SK-N-SH (cell line): ENCODE measurements around the gene MBTPS1. TPM values are rescaled to one million over a fixed set of nuclear protein-coding genes. Genes with fewer than 3 reads are reported as not detected.

Experiments
- CTCF ChIA-PET: fragments of 300-600, 350-600 bp; formaldehyde crosslinking; extraction: SDS; loops from one replicate; lab custom pipeline; 2021; lab: Yijun Ruan, JAX
- POLR2A ChIA-PET: fragments of 350-600 bp; sonication (Branson Sonifier 250); formaldehyde crosslinking; extraction: SDS; loops from one replicate; lab custom pipeline; 2020; ENCODE audit warnings: antibody characterized with exemption, inconsistent platforms; lab: Yijun Ruan, JAX
- DNase-seq: peaks from one replicate; pipeline ENCODE4 v3.0.0; 2012
- H2AFZ ChIP-seq: fragments of 200-600 bp; sonication (generic); 2 replicates; pipeline ENCODE4 v1.8.1; 2016; ENCODE audit warnings: antibody characterized with exemption, mild to moderate bottlenecking, low read depth
- H3F3A ChIP-seq: fragments of 200-600 bp; sonication (generic); replicated peaks from 2 replicates; pipeline ENCODE3; 2016; ENCODE audit warnings: antibody characterized with exemption, mild to moderate bottlenecking; ENCODE audit not compliant: insufficient read depth
- H3K27ac ChIP-seq, 2 experiments: fragments of 200-500 bp in 1 of 2; fragments of 200-600 bp in 1 of 2; sonication (Bioruptor generic) in 1 of 2; sonication (generic), shearing (Covaris generic) in 1 of 2; 2 replicates each; pipeline versions ENCODE4 v1.5.1 to v1.6.1; 2014 to 2016; ENCODE audit warnings: low read depth in 2 of 2, inconsistent platforms in 1 of 2, low read length in 1 of 2, mild to moderate bottlenecking in 1 of 2, mixed read lengths in 1 of 2
- H3K27me3 ChIP-seq: fragments of 200-600 bp; sonication (generic), shearing (Covaris generic); 2 replicates; pipeline ENCODE4 v1.6.1; 2016; ENCODE audit warnings: mixed run types; ENCODE audit not compliant: insufficient read depth
- H3K36me3 ChIP-seq, 2 experiments: fragments of 200-500 bp in 1 of 2; fragments of 200-600 bp in 1 of 2; sonication (Bioruptor generic) in 1 of 2; sonication (generic) in 1 of 2; replicated peaks in 1 of 2; 2 replicates each; pipeline versions ENCODE3 to v1.5.1; 2014 to 2016; ENCODE audit warnings: low read length in 1 of 2, mild to moderate bottlenecking in 1 of 2; ENCODE audit not compliant: insufficient read depth in 2 of 2, control insufficient read depth in 1 of 2
- H3K4me1 ChIP-seq, 2 experiments: fragments of 200-500 bp in 1 of 2; fragments of 200-600 bp in 1 of 2; sonication (Bioruptor generic) in 1 of 2; sonication (generic), shearing (Covaris generic) in 1 of 2; 2 replicates each; pipeline versions ENCODE4 v1.5.1 to v1.6.1; 2014 to 2016; ENCODE audit warnings: low read depth in 1 of 2, low read length in 1 of 2, mixed run types in 1 of 2; ENCODE audit not compliant: insufficient read depth in 2 of 2, control insufficient read depth in 1 of 2
- H3K4me2 ChIP-seq: fragments of 200-600 bp; sonication (generic), shearing (Covaris generic); 2 replicates; pipeline ENCODE4 v1.6.1; 2017; ENCODE audit warnings: mixed run types
- H3K4me3 ChIP-seq, 2 experiments: fragments of 200-500 bp in 1 of 2; fragments of 200-600 bp in 1 of 2; sonication (Bioruptor generic) in 1 of 2; sonication (generic), shearing (Covaris generic) in 1 of 2; 2 replicates each; pipeline versions ENCODE4 v1.5.1 to v1.8.1; 2014 to 2016; ENCODE audit warnings: low read depth in 2 of 2, inconsistent platforms in 1 of 2, low read length in 1 of 2, mild to moderate bottlenecking in 1 of 2, mixed read lengths in 1 of 2, moderate library complexity in 1 of 2
- H3K79me2 ChIP-seq: fragments of 200-600 bp; sonication (generic); 2 replicates; pipeline ENCODE4 v1.8.1; 2017; ENCODE audit warnings: mild to moderate bottlenecking; ENCODE audit not compliant: insufficient read depth
- H3K9ac ChIP-seq: fragments of 200-600 bp; sonication (generic); 2 replicates; pipeline ENCODE4 v1.6.1; 2017; ENCODE audit warnings: mixed run types
- H3K9me2 ChIP-seq: fragments of 200-600 bp; sonication (generic); 2 replicates; pipeline ENCODE4 v1.6.1; 2017; ENCODE audit warnings: mixed run types
- H3K9me3 ChIP-seq: fragments of 200-600 bp; sonication (generic); 2 replicates; pipeline ENCODE4 v1.6.1; 2017; ENCODE audit warnings: mixed run types, mild to moderate bottlenecking, moderate library complexity
- H4K20me1 ChIP-seq: fragments of 200-600 bp; sonication (generic); 2 replicates; pipeline ENCODE4 v1.6.1; 2017; ENCODE audit warnings: mild to moderate bottlenecking, mixed run types; ENCODE audit not compliant: insufficient read depth
- EZH2phosphoT487 ChIP-seq: fragments of 200-600 bp; sonication (generic); IDR thresholded peaks from 2 replicates; pipeline ENCODE4 v1.6.1; 2017; ENCODE audit warnings: low read depth, mixed run types, mild to moderate bottlenecking, antibody characterized with exemption, moderate library complexity, borderline replicate concordance
- FOSL2 ChIP-seq: IDR thresholded peaks from 2 replicates; pipeline ENCODE4 v1.4.0; 2012; ENCODE audit warnings: low read depth, mild to moderate bottlenecking, moderate library complexity, borderline replicate concordance
- FOXJ3 ChIP-seq: sonication (generic); formaldehyde crosslinking; IDR thresholded peaks from 2 replicates; pipeline ENCODE4 v1.5.1; 2020; ENCODE audit warnings: mild to moderate bottlenecking, missing genetic modification reagents
- FOXM1 ChIP-seq: IDR thresholded peaks from 2 replicates; pipeline ENCODE4 v1.4.0; 2012; ENCODE audit warnings: low read depth, mild to moderate bottlenecking
- GATA2 ChIP-seq: sonication (generic); formaldehyde crosslinking; IDR thresholded peaks from 2 replicates; pipeline ENCODE4 v1.5.0; 2020; ENCODE audit warnings: mild to moderate bottlenecking, missing genetic modification reagents
- JUND ChIP-seq: IDR thresholded peaks from 2 replicates; pipeline ENCODE4 v1.4.0; 2012
- MXI1 ChIP-seq: IDR thresholded peaks from 2 replicates; pipeline ENCODE4 v1.6.1; 2012; ENCODE audit warnings: mild to moderate bottlenecking, low read depth, low read length, improper control_type of control experiment
- NFIC ChIP-seq: IDR thresholded peaks from 2 replicates; pipeline ENCODE4 v1.4.0; 2012; ENCODE audit warnings: borderline replicate concordance
- RAD21 ChIP-seq: IDR thresholded peaks from 2 replicates; pipeline ENCODE4 v1.6.1; 2012; ENCODE audit warnings: mild to moderate bottlenecking, low read length
- RFX5 ChIP-seq: IDR thresholded peaks from 2 replicates; pipeline ENCODE4 v1.6.1; 2012; ENCODE audit warnings: mild to moderate bottlenecking, improper control_type of control experiment, low read length
- TEAD4 ChIP-seq: IDR thresholded peaks from 2 replicates; pipeline ENCODE4 v1.4.0; 2012; ENCODE audit warnings: mild to moderate bottlenecking, borderline replicate concordance; ENCODE audit not compliant: insufficient read depth
- USF1 ChIP-seq: IDR thresholded peaks from 2 replicates; pipeline ENCODE4 v1.4.0; 2012; ENCODE audit warnings: low read depth, borderline replicate concordance
- USF2 ChIP-seq: fragments of 150-350 bp; IDR thresholded peaks from 2 replicates; pipeline ENCODE4 v1.6.1; 2017; ENCODE audit warnings: antibody characterized with exemption, low read length, low read depth, borderline replicate concordance
- WGBS: methylation state at CpG from one replicate; pipeline ENCODE4 v1.1.6; 2017; ENCODE audit warnings: low lambda C conversion rate; 5-methylcytosine and 5-hydroxymethylcytosine counted together
- polyA plus RNA-seq, 3 experiments: library from polyadenylated mRNA; depleted of rRNA; stranded (reverse); fragments of >200 nt; gene quantifications; 2 replicates each; pipeline ENCODE4 v1.2.3, GENCODE V29; 2012
- TF ChIP-seq, protein P1 (sequence below): IDR thresholded peaks from 2 replicates; pipeline ENCODE4 v1.4.0; 2012; ENCODE audit warnings: low read depth, borderline replicate concordance
- TF ChIP-seq, protein P2 (sequence below): fragments of 150-350 bp; IDR thresholded peaks from 2 replicates; pipeline ENCODE4 v1.6.1; 2016; ENCODE audit warnings: mild to moderate bottlenecking, low read depth, low read length
- TF ChIP-seq, protein P3 (sequence below): IDR thresholded peaks from 2 replicates; pipeline ENCODE4; 2012
- TF ChIP-seq, protein P4 (sequence below): fragments of 200-600 bp; sonication (generic); IDR thresholded peaks from 2 replicates; pipeline ENCODE4 v1.6.1; 2017; ENCODE audit warnings: antibody characterized with exemption, mild to moderate bottlenecking, moderate library complexity

MBTPS1 gene
- polyA plus RNA-seq, 1 of the 3 experiments (the other 2 are of a cell fraction): 84.9 TPM

- Histone ChIP-seq H3K27ac (no peak overlapping the region), H3K9ac (no peak overlapping the region), H3K27me3 (no peaks in the 10 kb centered on the region), H3K9me2 (no peaks in the 10 kb centered on the region), H3K4me2 (no peak overlapping the region), H3F3A (no peaks in the 10 kb centered on the region), H2AFZ (no peak overlapping the region), H3K79me2 (peaks cover 63% of the 10 kb centered on the region), H3K4me1 (peaks cover 0 to 2% of the 10 kb centered on the region in 2 experiments; a peak in 1 of 4 replicates), H4K20me1 (peaks cover 18% of the 10 kb centered on the region), H3K36me3 (no peaks in the 10 kb centered on the region), H3K4me3 (no peak overlapping the region), H3K9me3 (no peaks in the 10 kb centered on the region)
- no peak for DNase-seq
- 85% methylated on average over 13 of the region's 14 CpGs for WGBS
- POLR2A ChIA-PET: no interaction called here
- no peak for TF ChIP-seq USF2
- TF ChIP-seq, protein P1, sequence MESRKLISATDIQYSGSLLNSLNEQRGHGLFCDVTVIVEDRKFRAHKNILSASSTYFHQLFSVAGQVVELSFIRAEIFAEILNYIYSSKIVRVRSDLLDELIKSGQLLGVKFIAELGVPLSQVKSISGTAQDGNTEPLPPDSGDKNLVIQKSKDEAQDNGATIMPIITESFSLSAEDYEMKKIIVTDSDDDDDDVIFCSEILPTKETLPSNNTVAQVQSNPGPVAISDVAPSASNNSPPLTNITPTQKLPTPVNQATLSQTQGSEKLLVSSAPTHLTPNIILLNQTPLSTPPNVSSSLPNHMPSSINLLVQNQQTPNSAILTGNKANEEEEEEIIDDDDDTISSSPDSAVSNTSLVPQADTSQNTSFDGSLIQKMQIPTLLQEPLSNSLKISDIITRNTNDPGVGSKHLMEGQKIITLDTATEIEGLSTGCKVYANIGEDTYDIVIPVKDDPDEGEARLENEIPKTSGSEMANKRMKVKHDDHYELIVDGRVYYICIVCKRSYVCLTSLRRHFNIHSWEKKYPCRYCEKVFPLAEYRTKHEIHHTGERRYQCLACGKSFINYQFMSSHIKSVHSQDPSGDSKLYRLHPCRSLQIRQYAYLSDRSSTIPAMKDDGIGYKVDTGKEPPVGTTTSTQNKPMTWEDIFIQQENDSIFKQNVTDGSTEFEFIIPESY: no peak
- TF ChIP-seq RFX5: no peak
- TF ChIP-seq, protein P2, sequence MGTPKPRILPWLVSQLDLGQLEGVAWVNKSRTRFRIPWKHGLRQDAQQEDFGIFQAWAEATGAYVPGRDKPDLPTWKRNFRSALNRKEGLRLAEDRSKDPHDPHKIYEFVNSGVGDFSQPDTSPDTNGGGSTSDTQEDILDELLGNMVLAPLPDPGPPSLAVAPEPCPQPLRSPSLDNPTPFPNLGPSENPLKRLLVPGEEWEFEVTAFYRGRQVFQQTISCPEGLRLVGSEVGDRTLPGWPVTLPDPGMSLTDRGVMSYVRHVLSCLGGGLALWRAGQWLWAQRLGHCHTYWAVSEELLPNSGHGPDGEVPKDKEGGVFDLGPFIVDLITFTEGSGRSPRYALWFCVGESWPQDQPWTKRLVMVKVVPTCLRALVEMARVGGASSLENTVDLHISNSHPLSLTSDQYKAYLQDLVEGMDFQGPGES: no peak
- TF ChIP-seq NFIC: no peak
- no peak for TF ChIP-seq RAD21
- TF ChIP-seq EZH2phosphoT487: no peak
- no peak for TF ChIP-seq TEAD4
- TF ChIP-seq, protein P3, sequence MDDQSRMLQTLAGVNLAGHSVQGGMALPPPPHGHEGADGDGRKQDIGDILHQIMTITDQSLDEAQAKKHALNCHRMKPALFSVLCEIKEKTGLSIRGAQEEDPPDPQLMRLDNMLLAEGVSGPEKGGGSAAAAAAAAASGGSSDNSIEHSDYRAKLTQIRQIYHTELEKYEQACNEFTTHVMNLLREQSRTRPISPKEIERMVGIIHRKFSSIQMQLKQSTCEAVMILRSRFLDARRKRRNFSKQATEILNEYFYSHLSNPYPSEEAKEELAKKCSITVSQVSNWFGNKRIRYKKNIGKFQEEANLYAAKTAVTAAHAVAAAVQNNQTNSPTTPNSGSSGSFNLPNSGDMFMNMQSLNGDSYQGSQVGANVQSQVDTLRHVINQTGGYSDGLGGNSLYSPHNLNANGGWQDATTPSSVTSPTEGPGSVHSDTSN: no peak
- TF ChIP-seq FOXM1: no peak
- TF ChIP-seq FOXJ3: no peak
- no peak for TF ChIP-seq MXI1
- no peak for TF ChIP-seq GATA2 (CRISPR knock-in tag)
- TF ChIP-seq, protein P4, sequence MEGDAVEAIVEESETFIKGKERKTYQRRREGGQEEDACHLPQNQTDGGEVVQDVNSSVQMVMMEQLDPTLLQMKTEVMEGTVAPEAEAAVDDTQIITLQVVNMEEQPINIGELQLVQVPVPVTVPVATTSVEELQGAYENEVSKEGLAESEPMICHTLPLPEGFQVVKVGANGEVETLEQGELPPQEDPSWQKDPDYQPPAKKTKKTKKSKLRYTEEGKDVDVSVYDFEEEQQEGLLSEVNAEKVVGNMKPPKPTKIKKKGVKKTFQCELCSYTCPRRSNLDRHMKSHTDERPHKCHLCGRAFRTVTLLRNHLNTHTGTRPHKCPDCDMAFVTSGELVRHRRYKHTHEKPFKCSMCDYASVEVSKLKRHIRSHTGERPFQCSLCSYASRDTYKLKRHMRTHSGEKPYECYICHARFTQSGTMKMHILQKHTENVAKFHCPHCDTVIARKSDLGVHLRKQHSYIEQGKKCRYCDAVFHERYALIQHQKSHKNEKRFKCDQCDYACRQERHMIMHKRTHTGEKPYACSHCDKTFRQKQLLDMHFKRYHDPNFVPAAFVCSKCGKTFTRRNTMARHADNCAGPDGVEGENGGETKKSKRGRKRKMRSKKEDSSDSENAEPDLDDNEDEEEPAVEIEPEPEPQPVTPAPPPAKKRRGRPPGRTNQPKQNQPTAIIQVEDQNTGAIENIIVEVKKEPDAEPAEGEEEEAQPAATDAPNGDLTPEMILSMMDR: no peak
- TF ChIP-seq FOSL2: no peak
- no peak for TF ChIP-seq USF1
- no peak for TF ChIP-seq JUND
- CTCF ChIA-PET: interaction anchor here (0.9 to 3.1 kb wide), 4 partner anchors 36 to 345 kb away, joined by 3 to 14 read pairs (median 4); no protein-coding TSS in a partner anchor
Observed at GRCh38 chr16:84138824-84139627, 22.3 kb upstream of the MBTPS1 start.
